Gastrocnemius medialis (tissue), 4 donors: ENCODE results near the gene GMPPA.

ENCODE experiments used
- CTCF ChIP-seq, 5 experiments: fragments of 450-650 bp in 3 of 5; fragments of 200-600 bp in 2 of 5; sonication (generic) in 2 of 5; IDR thresholded peaks in 4 of 5; conservative IDR thresholded peaks in 1 of 5; 1 replicate in 4 of 5; 2 replicates in 1 of 5; pipeline ENCODE4 v1.5.1; 2016 to 2019; ENCODE audit warnings: antibody characterized with exemption in 5 of 5, mild to moderate bottlenecking in 3 of 5, moderate library complexity in 3 of 5
- POLR2A ChIP-seq, 2 donors: fragments of 450-650 bp; IDR thresholded peaks; one replicate each; pipeline ENCODE4 v1.6.1; 2017; ENCODE audit warnings: antibody characterized with exemption in 2 of 2, mild to moderate bottlenecking in 2 of 2, moderate library complexity in 2 of 2

DNA sequence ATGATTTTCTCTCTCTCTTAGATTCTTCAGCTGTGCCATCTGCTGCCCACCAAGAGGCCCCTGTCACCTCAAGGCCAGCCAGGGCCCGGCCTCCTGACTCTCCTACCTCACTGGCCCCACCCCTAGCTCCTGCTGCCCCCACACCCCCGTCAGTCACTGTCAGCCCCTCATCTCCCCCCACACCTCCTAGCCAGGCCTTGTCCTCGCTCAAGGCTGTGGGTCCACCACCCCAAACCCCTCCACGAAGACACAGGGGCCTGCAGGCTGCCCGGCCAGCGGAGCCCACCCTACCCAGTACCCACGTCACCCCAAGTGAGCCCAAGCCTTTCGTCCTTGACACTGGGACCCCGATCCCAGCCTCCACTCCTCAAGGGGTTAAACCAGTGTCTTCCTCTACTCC, 9.4 kb upstream of the GMPPA start:
- TF ChIP-seq CTCF (IDR thresholded peaks at IDR 0.05 in 4 of 5, conservative IDR thresholded peaks at IDR 0.05 in 1 of 5), result no peak
- TF ChIP-seq POLR2A (IDR thresholded peaks at IDR 0.05), result no peak
